CD4-positive, alpha-beta T cell treated with Interleukin-6 for 4 hours (primary cell): ENCODE data around the gene GAGE12C.
"Not testable (repeated sequence)": the region's sequence is repeated elsewhere in the genome, so short reads cannot be mapped to it uniquely, and the experiment has no call there.

Source experiments
- DNase-seq: peaks from one replicate; pipeline ENCODE4 v3.0.0-alpha.2; 2020; ENCODE audit warnings: mixed read lengths

GAGE12C gene, protein sequence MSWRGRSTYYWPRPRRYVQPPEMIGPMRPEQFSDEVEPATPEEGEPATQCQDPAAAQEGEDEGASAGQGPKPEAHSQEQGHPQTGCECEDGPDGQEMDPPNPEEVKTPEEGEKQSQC

DNA sequence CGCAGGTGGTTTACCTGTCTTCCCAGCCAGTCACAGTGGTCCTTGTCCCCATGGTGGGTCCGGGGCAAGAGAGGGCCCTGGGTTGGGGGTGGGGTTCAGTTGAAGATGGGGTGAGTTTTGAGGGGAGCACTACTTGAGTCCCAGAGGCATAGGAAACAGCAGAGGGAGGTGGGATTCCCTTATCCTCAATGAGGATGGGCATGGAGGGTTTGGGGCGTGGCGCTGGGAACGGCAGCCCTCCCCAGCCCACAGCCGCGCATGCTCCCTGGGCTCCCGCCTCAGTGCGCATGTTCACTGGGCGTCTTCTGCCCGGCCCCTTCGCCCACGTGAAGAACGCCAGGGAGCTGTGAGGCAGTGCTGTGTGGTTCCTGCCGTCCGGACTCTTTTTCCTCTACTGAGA is at the start of gene GAGE12C:
Gene GAGE12C, plus strand, starts transcription at position 301 of the 400 bp plus-strand sequence. CDS start 1,155 bp downstream, outside the sequence.
- DNase-seq = not testable (repeated sequence)

- not testable (repeated sequence) for DNase-seq
Observed at GRCh38 chrX:49541433-49541832, 9.5 kb downstream of the GAGE12C start, which contains the start of gene GAGE12D. GAGE12D (plus strand) TSS chrX:49541733; CDS start chrX:49542888, 1,155 bp downstream.

GRCh38 chrX:49550989-49551388 is 19.0 kb downstream of the GAGE12C start, which contains the start of gene GAGE12E:
GAGE12E (plus strand) TSS chrX:49551289; CDS start chrX:49552444, 1,155 bp downstream.
- DNase-seq = not testable (repeated sequence)

DNA sequence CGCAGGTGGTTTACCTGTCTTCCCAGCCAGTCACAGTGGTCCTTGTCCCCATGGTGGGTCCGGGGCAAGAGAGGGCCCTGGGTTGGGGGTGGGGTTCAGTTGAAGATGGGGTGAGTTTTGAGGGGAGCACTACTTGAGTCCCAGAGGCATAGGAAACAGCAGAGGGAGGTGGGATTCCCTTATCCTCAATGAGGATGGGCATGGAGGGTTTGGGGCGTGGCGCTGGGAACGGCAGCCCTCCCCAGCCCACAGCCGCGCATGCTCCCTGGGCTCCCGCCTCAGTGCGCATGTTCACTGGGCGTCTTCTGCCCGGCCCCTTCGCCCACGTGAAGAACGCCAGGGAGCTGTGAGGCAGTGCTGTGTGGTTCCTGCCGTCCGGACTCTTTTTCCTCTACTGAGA is 28.6 kb downstream of the GAGE12C start, which contains the start of gene GAGE12F:
Gene GAGE12F, plus strand, starts transcription at position 301 of the 400 bp plus-strand sequence. CDS start 1,155 bp downstream, outside the sequence.
- not testable (repeated sequence) for DNase-seq

GRCh38 chrX:49568728-49569127 is 36.8 kb downstream of the GAGE12C start:
- not testable (repeated sequence) for DNase-seq

GRCh38 chrX:49569152-49569551 is 37.2 kb downstream of the GAGE12C start:
- DNase-seq = not testable (repeated sequence)

DNA sequence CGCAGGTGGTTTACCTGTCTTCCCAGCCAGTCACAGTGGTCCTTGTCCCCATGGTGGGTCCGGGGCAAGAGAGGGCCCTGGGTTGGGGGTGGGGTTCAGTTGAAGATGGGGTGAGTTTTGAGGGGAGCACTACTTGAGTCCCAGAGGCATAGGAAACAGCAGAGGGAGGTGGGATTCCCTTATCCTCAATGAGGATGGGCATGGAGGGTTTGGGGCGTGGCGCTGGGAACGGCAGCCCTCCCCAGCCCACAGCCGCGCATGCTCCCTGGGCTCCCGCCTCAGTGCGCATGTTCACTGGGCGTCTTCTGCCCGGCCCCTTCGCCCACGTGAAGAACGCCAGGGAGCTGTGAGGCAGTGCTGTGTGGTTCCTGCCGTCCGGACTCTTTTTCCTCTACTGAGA is 38.1 kb downstream of the GAGE12C start, which contains the start of gene GAGE12G:
Gene GAGE12G, plus strand, starts transcription at position 301 of the 400 bp plus-strand sequence. CDS start 1,155 bp downstream, outside the sequence.
- not testable (repeated sequence) for DNase-seq

GRCh38 chrX:49579649-49580048 is 47.7 kb downstream of the GAGE12C start, which contains the start of gene GAGE12H:
GAGE12H (plus strand) TSS chrX:49579949; CDS start chrX:49581104, 1,155 bp downstream.
- not testable (repeated sequence) for DNase-seq
